Duodenal mucosa (tissue), 2 donors: ENCODE data around the gene PPCDC.

ENCODE experiments used
- H3K27ac ChIP-seq: one replicate; pipeline ENCODE4 v1.7.0; 2013; ENCODE audit warnings: low read depth, low read length
- H3K27me3 ChIP-seq, 2 donors: one replicate each; pipeline ENCODE4 v1.7.0; 2013; ENCODE audit warnings: low read length in 2 of 2, control low read depth in 1 of 2; ENCODE audit not compliant: insufficient read depth in 2 of 2, control insufficient read depth in 1 of 2
- H3K36me3 ChIP-seq, 2 donors: one replicate each; pipeline ENCODE4 v1.7.0; 2013; ENCODE audit warnings: low read length in 2 of 2, control low read depth in 1 of 2; ENCODE audit not compliant: insufficient read depth in 2 of 2, control insufficient read depth in 1 of 2
- H3K4me1 ChIP-seq, 2 donors: one replicate each; pipeline ENCODE4 v1.7.0; 2013; ENCODE audit warnings: low read length in 2 of 2, control low read depth in 1 of 2; ENCODE audit not compliant: insufficient read depth in 2 of 2, control insufficient read depth in 1 of 2
- H3K4me3 ChIP-seq, 2 donors: one replicate each; pipeline ENCODE4 v1.7.0; 2013; ENCODE audit warnings: low read length in 2 of 2, low read depth in 1 of 2
- H3K9ac ChIP-seq, 2 donors: one replicate each; pipeline ENCODE4 v1.7.0; 2013; ENCODE audit warnings: low read length in 2 of 2, low read depth in 1 of 2
- H3K9me3 ChIP-seq, 2 donors: one replicate each; pipeline ENCODE4 v1.7.0; 2013; ENCODE audit warnings: low read length in 2 of 2, control low read depth in 1 of 2; ENCODE audit not compliant: control insufficient read depth in 1 of 2

Gene PPCDC

DNA sequence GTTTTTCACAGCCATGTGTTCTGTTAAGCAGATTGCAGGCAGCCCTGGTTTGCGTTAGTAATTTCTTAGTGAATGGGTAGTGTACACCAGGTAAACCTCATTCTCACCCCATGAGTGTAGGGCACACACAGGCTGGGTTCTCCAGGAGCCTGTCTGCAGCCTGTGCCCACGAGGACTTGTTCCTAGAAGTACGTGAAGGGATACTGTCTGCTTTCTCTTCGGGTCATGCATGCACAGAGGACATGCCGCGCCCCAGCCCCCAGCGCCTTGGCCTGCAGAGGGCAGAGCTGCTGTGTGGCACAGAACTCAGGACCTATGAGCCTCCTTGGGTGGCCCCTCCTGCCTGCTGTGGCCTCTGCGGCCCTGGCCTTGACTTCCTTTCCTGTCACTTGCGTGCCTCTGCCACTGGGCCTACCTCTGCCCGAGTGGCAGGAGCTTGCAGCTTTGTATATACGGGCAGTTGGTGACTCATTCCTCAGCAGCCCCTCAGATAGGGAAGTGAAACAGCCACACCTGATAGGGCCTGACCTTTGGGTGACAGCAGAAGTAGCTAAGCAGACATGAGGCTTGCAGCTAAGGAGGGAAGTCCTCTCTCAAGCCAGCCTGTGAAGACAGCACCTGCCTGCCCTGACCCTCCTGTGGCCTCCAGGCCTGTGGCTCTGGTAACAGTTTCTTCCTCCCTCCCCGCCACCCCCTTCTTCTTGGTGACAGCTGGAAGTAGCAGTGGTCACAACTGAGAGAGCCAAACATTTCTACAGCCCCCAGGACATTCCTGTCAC is 19.5 kb downstream of the PPCDC start:
- H3K4me1 ChIP-seq, result peaks cover 54 to 63% of the 10 kb centered on the region in 2 donors
- peak overlapping the region; percentile 13 to 23 for H3K4me3 ChIP-seq
- H3K9ac ChIP-seq, result peak overlapping the region; percentile 43 to 55
- no peaks in the 10 kb centered on the region for H3K27me3 ChIP-seq
- peak overlapping the region; percentile 81 for H3K27ac ChIP-seq
- peaks cover 0 to 2% of the 10 kb centered on the region in 2 donors for H3K36me3 ChIP-seq
- H3K9me3 ChIP-seq, result no peaks in the 10 kb centered on the region

DNA sequence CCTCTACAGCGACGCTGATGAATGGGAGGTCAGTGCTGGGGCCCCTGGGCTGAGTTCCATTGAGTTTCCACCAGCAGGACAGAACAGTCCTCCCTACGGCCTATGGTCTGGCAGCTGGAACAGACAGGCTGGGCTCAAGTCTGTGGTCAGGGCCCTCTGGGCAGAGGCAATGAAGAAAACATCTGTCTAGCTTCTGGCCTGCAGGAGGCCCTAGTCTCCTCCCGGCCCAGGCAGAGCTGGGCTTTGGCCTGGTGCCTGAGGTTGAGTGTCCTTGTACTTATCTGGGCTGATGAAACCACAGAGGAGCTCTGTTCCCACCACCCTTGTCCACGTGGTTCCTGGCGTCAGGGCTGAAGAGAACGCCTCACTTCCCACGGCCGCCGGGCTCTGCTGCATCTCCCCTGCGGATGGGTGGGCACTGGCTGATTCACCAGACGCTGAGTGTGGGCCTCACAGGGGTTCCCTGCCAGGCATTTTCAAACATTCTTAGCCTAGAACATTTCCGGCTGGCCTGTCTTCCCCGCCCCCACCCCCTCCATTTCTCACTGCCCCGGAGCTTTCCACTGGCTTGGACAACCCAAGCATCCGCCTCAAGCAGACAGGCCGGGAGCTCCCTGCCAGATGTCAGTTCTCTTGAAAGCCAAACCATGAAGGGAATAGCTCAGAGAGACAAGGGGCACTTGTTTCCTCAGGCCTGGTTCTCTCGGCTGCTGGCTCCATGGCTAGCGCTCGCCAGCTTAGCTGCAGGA is 20.3 kb downstream of the PPCDC start:
- Histone ChIP-seq H3K4me3 (peak overlapping the region; percentile 13 to 37), H3K4me1 (peaks cover 58 to 70% of the 10 kb centered on the region in 2 donors), H3K27me3 (no peaks in the 10 kb centered on the region), H3K27ac (peak overlapping the region; percentile 81), H3K9ac (peak overlapping the region; percentile 51 to 55), H3K36me3 (peaks cover 0 to 5% of the 10 kb centered on the region in 2 donors), H3K9me3 (no peaks in the 10 kb centered on the region)

DNA sequence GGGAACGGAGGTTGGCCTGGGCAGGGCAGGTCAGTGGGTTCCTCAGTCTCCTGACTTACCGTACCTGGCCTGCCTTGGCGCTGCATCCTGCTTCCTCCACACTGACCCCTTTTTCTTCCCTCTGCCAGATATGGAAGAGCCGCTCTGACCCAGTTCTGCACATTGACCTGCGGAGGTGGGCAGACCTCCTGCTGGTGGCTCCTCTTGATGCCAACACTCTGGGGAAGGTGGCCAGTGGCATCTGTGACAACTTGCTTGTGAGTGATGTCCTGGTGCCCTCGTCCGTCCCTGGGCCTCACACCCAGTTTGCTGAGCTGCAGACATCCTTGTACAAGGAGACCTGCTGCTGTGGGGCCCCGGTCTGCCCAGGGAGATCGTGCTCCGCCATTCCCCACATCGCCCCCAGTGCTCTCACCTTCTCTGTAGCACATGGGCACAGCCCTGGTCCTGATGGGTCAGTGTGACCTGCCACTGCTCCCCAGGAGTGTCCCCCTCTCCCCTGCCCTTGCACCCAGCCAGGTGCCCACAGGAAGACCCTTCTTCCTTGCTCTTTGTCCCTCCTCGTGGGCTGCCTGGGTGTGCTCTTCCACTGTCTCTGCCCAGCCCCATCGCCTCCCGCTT is 21.0 kb downstream of the PPCDC start:
- peak overlapping the region in 1 of 2 donors; percentile 51 for H3K9ac ChIP-seq
- H3K27ac ChIP-seq, result peak overlapping the region; percentile 81
- H3K9me3 ChIP-seq, result no peaks in the 10 kb centered on the region
- H3K4me1 ChIP-seq, result peaks cover 65 to 77% of the 10 kb centered on the region in 2 donors
- peak overlapping the region; percentile 13 to 37 for H3K4me3 ChIP-seq
- no peaks in the 10 kb centered on the region for H3K27me3 ChIP-seq
- H3K36me3 ChIP-seq, result peaks cover 0 to 8% of the 10 kb centered on the region in 2 donors

- H3K9me3 ChIP-seq, result no peaks in the 10 kb centered on the region
- peaks cover 76 to 84% of the 10 kb centered on the region in 2 donors for H3K4me1 ChIP-seq
- H3K27me3 ChIP-seq, result no peaks in the 10 kb centered on the region
- H3K9ac ChIP-seq, result peak overlapping the region in 1 of 2 donors; percentile 37
- H3K4me3 ChIP-seq, result peak overlapping the region in 1 of 2 donors; percentile 13
- H3K27ac ChIP-seq, result no peak overlapping the region
- peaks cover 0 to 8% of the 10 kb centered on the region in 2 donors for H3K36me3 ChIP-seq
Measured at GRCh38 chr15:75045332-75046015, 22.1 kb downstream of the PPCDC start.

GRCh38 chr15:75048394-75048793 is 25.0 kb downstream of the PPCDC start:
- no peaks in the 10 kb centered on the region for H3K9me3 ChIP-seq
- H3K4me1 ChIP-seq, result peaks cover 76% of the 10 kb centered on the region in 2 donors
- H3K27me3 ChIP-seq, result no peaks in the 10 kb centered on the region
- no peak overlapping the region for H3K27ac ChIP-seq
- H3K4me3 ChIP-seq, result no peak overlapping the region
- peak overlapping the region in 1 of 2 donors; percentile 16 for H3K9ac ChIP-seq
- H3K36me3 ChIP-seq, result peaks cover 0 to 8% of the 10 kb centered on the region in 2 donors

GRCh38 chr15:75049392-75049791 is 26.0 kb downstream of the PPCDC start:
- Histone ChIP-seq H3K9me3 (no peaks in the 10 kb centered on the region), H3K36me3 (peaks cover 0 to 7% of the 10 kb centered on the region in 2 donors), H3K9ac (no peak overlapping the region), H3K4me3 (no peak overlapping the region), H3K27ac (no peak overlapping the region), H3K4me1 (peaks cover 71 to 74% of the 10 kb centered on the region in 2 donors), H3K27me3 (no peaks in the 10 kb centered on the region)

DNA sequence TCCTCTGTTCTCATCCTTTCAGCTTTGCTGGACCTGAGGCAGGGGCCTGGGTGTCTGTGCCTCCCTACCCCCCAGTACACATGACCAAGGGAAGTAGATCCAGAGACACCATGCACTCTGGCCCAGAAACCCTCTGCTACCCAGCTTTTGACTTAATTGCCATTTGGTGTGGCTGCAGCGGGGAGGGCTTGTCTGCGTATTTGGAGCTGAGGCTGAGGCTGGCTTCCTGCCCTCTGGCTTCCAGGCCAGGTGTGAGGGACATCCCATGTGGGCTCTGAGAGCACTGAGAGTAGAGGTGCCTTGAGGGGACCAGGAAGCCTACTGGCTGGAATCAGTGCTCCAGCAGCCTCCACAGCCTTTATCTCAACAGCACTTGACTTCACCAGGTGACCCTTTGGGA is 26.9 kb downstream of the PPCDC start:
- Histone ChIP-seq H3K4me1 (peaks cover 68 to 71% of the 10 kb centered on the region in 2 donors), H3K27me3 (no peaks in the 10 kb centered on the region), H3K9me3 (no peaks in the 10 kb centered on the region), H3K36me3 (peaks cover 0 to 6% of the 10 kb centered on the region in 2 donors), H3K4me3 (no peak overlapping the region), H3K27ac (no peak overlapping the region), H3K9ac (no peak overlapping the region)

- H3K9ac ChIP-seq, result no peak overlapping the region
Measured at GRCh38 chr15:75051191-75051608, 27.8 kb downstream of the PPCDC start.

GRCh38 chr15:75051711-75052110 is 28.3 kb downstream of the PPCDC start:
- Histone ChIP-seq H3K9me3 (no peaks in the 10 kb centered on the region), H3K4me1 (peaks cover 56 to 57% of the 10 kb centered on the region in 2 donors), H3K27ac (no peak overlapping the region), H3K9ac (no peak overlapping the region), H3K27me3 (no peaks in the 10 kb centered on the region), H3K4me3 (no peak overlapping the region), H3K36me3 (peaks cover 0 to 6% of the 10 kb centered on the region in 2 donors)

More at GRCh38 chr15:75051191-75051608, 27.8 kb downstream of the PPCDC start:
- Histone ChIP-seq H3K4me3 (no peak overlapping the region), H3K36me3 (peaks cover 0 to 6% of the 10 kb centered on the region in 2 donors), H3K27ac (no peak overlapping the region), H3K4me1 (peaks cover 62% of the 10 kb centered on the region in 2 donors), H3K9me3 (no peaks in the 10 kb centered on the region), H3K27me3 (no peaks in the 10 kb centered on the region)
